Erythroblast (primary cell): ENCODE measurements around the gene PFN3.

Experiments used
- DNase-seq, 2 experiments: peaks; one replicate each; lab custom pipeline; 2025; lab: John Stamatoyannopoulos, UW
- GATA1 ChIP-seq: IDR thresholded peaks from 2 replicates; pipeline ENCODE4 v1.6.1; 2011; ENCODE audit warnings: low read depth, mild to moderate bottlenecking, control low read depth, low read length, moderate library complexity
- POLR2A ChIP-seq: IDR thresholded peaks from 2 replicates; pipeline ENCODE4 v1.6.1; 2011; ENCODE audit warnings: mild to moderate bottlenecking, low read length

The PFN3 gene

DNA sequence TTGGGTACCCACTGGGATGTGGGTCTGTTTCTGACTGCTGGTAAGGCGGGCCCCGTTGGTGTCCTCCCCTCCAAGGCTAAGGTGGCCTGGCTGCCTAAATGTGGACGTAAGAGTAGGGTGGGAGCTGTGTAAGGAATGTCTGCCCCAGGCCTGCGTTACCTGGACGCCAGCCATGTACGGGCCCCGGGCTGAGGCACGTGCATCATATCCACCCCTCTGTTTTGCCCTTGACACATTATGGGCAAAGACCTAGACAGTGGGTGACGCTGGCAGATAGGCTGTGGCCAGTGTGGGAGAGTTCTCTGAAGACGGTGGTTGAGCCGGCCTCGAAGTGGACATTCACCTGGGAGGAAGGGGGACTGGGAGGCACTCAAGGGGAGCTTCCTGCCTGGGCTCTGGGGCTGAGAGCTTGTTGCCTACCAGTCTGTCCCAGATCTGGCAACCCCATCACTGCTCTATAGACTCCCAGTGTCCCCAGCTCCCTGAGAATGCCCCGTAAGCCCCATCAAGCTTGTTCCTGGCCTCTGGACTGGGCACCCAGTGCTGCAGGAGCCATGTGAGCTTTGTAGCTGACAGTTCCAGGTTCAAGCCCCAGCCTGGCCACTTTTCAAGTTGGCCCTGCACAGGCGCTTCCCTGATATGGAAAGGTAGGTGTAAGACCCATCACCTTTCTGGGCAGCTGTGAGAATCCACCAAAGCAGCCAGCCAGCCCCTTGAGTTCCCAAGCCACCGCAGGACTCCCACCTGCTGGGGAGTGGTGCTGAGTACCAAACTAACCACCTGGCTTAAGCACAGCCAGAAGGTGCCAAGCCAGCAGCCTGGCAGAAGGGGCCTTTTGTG is 42.9 kb upstream of the PFN3 start:
- DNase-seq = no peak
- TF ChIP-seq POLR2A = no peak
- no peak for TF ChIP-seq GATA1

DNA sequence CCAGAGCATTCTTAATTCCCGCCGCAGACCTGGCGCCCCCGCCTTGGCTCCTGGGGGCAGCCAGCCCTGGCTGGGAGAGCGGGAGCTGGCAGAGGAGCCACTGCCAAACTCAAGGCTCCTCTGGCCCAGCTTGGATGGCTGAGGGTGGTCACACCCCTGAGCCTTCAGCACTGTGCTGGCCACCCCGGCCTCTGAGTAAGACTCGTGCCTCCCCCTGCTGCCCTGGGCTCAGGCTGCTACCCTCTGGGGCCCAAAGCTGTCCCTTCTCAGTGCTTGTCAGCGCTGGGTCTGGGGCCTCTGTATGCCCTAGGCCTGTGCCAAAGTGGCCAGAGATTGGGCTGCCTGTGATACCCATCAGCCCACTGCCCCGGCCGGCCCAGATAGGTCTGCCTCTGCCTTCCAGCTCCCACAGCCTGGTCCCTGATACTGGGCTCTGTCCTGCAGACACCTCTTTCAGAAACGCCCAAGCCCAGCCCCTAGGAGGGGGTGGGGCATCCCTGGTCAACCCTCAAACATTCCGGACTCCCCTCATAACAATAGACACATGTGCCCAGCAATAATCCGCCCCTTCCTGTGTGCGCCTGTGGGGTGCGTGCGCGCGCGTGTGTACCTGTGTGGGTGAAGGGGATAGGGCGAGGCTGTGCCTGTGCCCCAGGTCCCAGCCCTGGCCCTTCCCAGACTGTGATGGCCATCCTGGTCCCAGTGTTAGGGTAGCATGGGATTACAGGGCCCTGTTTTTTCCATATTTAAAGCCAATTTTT is 41.8 kb upstream of the PFN3 start:
- DNase-seq = no peak
- no peak for TF ChIP-seq POLR2A
- no peak for TF ChIP-seq GATA1

DNA sequence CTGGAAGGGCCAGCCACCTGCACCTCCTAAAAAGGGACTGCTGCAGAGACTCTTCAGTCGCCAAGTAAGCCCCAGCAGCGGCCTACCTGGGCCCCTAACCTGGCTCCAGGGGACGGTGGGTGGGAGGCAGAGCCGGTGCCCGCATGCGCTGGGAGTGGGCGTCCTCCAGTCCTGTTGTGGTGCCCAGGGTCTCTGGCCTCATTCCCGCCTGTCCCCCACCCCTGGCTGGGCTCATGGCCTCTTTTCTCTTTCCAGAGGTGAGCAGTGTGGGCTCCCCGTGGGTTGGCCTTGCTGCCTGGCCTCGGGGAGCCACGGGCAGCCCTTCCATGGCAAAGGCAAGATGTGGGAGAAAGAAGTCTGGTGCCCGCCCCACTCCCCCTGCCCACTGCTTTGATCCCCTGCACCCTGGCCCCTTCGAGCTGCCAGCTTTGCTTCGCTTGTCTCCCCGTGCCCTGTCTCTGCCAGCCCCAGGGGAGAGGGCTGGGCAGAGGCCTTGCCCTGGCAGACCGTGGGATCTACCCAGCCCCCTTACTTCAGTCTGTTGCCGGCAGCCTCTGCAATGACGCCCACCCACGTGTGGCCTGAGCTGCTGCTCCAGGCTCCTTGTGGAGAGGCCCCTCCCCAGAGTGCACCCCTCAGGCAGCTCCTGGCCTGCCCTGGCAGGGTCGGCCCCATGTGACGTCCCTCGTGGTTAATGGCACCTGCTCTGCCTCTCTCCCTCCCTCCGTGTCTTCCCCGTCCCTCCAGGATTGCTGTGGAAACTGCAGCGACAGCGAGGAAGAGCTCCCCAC is 40.7 kb upstream of the PFN3 start:
- TF ChIP-seq POLR2A (no peak), GATA1 (no peak)
- no peak for DNase-seq

DNA sequence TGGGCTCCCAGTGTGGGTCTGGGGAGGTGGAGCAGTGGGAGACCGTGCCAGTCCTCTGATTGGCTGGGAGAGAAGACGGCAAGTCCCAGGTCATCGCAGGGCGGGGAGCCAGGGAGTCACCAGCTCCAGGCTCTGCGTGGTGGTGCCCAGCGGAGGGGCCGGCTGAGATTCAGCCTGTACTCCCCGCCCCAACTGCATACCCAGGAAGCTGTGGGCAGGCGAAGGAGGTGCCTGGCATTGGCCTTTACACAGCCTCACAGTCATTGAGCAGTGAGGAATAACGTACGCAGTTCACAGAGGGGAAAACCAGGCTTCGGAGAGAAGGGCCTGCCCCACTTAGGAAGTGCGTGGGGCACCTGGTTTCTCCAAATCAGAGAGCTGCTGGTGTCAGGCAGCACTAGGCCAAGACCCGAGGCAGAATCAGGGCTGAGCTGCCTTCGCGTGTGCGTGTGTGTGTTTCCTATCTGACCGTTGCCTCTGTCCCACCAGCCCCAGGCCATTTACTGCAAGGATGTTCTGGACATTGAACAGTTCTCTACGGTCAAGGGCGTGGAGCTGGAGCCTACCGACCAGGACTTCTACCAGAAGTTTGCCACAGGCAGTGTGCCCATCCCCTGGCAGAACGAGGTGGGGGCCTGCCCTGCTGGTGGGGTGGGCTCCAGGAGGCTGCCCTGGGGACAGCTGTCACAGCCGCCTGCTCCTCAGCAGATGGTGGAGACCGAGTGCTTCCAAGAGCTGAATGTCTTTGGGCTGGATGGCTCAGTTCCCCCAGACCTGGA is 39.9 kb upstream of the PFN3 start:
- DNase-seq = no peak

DNA sequence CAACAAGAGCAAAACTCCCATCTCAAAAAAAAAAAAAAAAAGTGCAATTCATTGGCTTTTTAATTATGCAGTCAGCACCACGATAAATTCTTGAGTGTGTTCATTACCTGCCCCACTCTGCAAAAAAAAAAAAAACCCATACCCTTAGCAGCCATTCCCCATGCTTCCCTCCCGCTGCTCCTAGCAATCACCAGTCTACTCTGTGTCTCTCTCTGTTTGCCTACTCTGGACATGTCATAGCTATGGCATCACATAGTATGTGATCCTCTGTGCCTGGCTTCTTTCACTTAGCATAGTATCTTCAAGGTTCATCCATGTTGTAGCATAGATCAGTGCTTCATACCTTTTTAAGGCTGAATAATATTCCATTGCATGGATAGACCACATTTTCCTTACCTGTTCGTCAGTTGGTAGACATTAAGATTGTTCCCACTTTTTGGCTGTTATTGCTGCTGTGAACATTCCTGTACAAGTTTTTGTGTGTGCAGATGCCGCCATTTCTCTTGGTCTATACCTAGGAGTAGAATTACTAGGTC is 39.1 kb upstream of the PFN3 start:
- TF ChIP-seq POLR2A (no peak), GATA1 (no peak)
- DNase-seq = no peak

More for the DNA sequence above, 39.9 kb upstream of the PFN3 start:
- TF ChIP-seq POLR2A = no peak
- TF ChIP-seq GATA1 = no peak

DNA sequence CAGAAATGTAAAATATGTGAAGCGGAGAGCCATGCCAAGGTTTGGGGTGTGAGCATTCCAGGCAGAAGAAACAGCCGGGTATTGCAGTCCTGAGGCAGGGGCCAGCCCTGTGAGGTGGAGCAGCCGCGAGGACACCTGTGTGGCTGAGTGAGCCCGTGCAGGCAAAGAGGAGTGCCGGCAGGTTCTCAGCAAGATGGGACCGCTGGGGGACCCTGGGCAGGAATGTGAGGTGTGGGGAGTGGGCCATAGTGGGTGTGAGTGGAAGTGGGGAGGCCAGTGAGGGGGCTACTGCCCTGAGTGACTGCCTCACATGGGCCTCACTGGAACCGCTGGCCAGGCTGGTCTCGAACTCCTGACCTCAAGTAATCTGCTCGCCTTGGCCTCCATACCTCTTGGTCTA is 38.0 kb upstream of the PFN3 start:
- TF ChIP-seq POLR2A (no peak), GATA1 (no peak)
- DNase-seq = no peak

DNA sequence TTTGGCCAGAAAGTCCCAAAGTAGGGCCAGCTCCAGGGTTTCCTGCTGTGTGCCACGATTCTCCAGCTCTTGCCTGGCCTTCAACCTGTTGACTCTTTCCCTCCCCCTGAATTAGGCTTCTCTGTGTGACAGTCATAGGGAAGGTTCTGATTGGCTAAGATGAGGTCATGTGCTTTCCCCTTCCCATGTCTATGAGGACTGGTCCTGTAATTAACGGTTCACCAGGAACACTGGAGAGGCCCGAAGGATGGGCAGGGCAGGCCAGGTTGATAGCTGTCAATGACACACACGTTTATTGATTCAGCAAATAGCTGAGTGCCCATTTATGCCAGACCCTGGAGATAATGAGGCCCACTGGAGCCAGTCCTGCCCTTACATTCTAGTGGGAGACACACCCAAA is 37.2 kb upstream of the PFN3 start:
- DNase-seq = no peak
- TF ChIP-seq POLR2A = no peak
- no peak for TF ChIP-seq GATA1

DNA sequence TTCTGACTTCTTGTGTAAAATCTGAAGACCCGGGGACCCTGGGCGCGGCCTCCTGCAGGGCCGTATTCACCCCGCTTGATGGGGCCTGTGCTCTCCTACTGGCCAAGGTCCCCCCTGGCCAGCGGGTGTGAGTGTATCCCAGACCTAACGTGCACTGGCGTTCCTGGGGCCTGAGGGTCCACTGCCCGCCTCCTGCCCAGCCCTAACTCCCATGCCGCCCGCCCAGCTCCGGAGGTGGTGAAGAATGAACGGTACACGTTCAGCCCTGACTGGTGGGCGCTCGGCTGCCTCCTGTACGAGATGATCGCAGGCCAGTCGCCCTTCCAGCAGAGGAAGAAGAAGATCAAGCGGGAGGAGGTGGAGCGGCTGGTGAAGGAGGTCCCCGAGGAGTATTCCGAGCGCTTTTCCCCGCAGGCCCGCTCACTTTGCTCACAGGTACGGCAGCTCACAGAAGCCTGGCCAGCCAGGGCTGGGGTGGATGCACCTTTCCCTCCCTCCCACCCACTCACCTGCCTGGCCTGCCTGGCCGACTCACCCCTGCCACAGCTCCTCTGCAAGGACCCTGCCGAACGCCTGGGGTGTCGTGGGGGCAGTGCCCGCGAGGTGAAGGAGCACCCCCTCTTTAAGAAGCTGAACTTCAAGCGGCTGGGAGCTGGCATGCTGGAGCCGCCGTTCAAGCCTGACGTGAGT is 35.5 kb upstream of the PFN3 start:
- DNase-seq = no peak
- TF ChIP-seq POLR2A = no peak
- TF ChIP-seq GATA1 = no peak

DNA sequence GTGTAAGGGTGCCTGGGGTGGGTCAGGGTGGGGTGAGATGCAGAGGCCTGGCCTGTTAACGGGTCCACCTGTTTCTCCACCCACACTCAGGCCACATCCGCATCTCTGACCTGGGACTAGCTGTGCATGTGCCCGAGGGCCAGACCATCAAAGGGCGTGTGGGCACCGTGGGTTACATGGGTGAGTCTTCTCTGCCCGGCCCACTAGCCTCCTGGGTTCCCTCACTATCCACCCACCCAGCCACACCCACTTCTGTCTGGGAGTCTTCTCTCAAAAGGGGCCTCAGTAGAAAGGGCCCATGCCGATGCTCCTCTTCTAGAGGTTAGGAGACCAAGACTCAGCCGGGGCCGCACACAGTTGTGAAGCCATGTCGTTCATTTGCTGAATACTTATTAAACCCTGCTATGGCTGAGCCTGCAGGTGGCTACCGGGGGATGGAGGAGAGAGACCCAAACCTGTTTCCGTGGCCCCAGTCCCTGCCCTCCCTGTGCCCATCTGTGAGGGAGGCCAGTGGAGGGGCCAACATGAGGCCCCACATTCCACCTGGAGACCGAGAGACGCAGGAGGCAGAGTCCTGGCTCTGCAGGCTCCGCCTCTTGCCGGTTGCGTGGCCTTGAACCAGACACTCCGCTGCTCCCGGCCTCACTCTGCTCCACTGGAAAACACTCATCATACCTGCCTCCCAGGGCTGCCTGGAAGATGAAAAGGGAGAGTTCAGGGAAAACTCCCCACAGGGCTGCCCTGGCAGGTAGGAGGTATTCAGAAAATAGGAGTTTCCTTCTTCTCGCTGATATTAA is 34.7 kb upstream of the PFN3 start:
- TF ChIP-seq GATA1 (no peak), POLR2A (no peak)
- no peak for DNase-seq

DNA sequence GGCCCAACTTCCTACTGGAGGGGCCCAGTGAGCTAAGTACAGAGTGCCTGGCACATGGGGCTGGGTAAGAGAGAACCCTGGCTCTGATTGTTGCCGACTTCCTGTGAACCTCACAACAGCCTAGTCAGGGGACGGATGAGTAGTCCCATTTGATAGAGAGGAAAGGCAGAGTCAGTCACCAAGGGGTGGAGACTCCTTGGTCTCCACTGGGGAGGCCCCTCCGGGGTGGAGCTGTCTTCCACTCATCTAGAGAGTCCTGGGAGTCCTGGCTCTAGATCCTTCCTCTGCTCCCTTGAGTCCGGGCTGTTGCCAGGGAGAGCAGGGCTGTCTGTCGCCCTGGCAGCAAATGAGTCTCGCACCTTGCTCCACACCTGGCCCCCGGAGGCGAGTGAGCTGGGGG is 34.0 kb upstream of the PFN3 start:
- no peak for TF ChIP-seq GATA1
- TF ChIP-seq POLR2A = no peak
- no peak for DNase-seq

DNA sequence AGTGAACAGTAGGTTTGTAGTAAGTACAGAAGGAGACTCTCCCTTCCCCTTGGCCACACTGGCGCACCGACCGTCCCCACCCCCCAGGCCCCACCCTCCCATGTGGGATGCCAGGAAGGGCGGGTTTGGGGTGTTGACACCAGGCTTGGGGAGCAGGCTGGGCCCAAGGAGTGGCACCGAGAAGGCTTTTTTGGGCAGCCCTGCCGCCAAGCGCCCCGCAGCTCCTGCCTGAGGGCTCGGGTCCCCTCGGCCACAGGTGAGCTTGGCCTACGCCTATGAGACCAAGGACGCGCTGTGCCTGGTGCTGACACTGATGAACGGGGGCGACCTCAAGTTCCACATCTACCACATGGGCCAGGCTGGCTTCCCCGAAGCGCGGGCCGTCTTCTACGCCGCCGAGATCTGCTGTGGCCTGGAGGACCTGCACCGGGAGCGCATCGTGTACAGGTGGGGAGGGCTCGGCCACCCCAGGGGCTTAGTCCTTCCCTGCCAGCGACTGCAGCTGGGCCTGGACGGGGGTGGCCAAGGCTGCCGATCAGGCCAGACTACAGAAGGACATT is 33.3 kb upstream of the PFN3 start:
- DNase-seq = no peak
- TF ChIP-seq GATA1 (no peak), POLR2A (no peak)
